Measurements from ENCODE around the gene MYBBP1A. TPM values are rescaled to one million over a fixed set of nuclear protein-coding genes. Genes with fewer than 3 reads are reported as not detected.
A peak's percentile ranks its signal among the peaks of the same experiment; 100 is the strongest.

Gene MYBBP1A
- total RNA-seq, 2 experiments from 2014 or later, result 36.7 to 37.7 TPM

DNA sequence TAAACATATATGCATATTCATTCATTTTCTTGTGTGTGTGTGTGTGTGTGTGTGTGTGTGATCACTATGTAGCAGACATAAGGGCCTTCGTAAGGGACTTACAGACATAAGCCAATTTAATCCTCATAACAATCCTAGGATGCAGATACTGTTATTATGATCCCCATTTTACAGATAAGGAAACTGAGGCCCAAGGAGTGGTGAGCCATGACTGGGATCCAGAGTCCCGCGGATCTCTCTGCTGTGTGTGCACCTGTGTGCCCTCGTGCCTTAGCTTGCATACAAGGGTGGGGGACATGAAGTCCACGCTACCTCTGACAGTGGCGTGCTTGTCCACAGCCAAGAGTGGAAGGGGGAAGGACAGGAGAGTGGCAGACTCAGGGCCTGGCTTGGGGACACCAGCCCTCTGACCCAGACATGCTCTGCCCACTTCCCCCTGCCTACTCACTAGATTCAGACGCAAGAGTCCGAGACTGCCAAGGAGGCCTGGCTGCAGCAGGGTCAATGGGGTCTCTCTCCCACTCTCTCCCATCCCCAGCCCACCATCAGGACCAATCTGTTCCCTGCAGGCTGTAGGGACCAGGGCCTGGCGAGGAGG is 19.4 kb upstream of the MYBBP1A start:
- peaks cover 9% of the 10 kb centered on the region for H3K27me3 Mint-ChIP-seq
- H3K4me3 Mint-ChIP-seq, result no peak overlapping the region
- no peak overlapping the region for H3K27ac Mint-ChIP-seq
- ChIA-PET POLR2A (no interaction called here), CTCF (no interaction called here)
- peaks cover 13% of the 10 kb centered on the region for H3K4me1 Mint-ChIP-seq
- no peaks in the 10 kb centered on the region for H3K36me3 Mint-ChIP-seq (ENCODE audit: low read depth)
- DNase-seq, result no peak
- no peaks in the 10 kb centered on the region for H3K9me3 Mint-ChIP-seq

DNA sequence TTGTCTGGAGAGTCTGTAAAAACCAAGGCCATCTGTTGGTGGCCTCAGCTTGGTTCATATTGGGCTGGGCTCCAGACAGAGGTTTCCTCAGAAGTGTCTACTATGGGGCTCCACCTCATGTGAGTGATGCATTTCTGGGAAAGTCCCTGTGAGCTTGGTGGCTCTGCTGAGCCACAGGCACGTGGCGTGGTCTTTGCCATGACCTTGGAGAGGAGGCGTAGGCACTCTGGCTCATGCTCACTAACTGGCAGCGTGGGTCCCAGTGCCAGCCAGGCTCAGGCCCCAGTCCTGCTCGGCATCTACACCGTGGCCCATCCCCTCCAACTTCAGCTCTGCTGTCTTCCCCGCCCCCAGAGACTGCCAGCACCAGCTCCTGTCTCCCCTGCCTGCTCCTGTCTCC is 18.5 kb upstream of the MYBBP1A start:
- POLR2A ChIA-PET, result no interaction called here
- no peak overlapping the region for H3K4me3 Mint-ChIP-seq
- CTCF ChIA-PET, result interaction anchor here (0.5 kb wide), 2 partner anchors 53 to 127 kb away, joined by 3 read pairs; no protein-coding TSS in a partner anchor
- H3K4me1 Mint-ChIP-seq, result peaks cover 13% of the 10 kb centered on the region
- H3K27me3 Mint-ChIP-seq, result peaks cover 11% of the 10 kb centered on the region
- H3K27ac Mint-ChIP-seq, result no peak overlapping the region
- no peaks in the 10 kb centered on the region for H3K36me3 Mint-ChIP-seq (ENCODE audit: low read depth)
- H3K9me3 Mint-ChIP-seq, result no peaks in the 10 kb centered on the region
- DNase-seq, result peak; percentile 58

DNA sequence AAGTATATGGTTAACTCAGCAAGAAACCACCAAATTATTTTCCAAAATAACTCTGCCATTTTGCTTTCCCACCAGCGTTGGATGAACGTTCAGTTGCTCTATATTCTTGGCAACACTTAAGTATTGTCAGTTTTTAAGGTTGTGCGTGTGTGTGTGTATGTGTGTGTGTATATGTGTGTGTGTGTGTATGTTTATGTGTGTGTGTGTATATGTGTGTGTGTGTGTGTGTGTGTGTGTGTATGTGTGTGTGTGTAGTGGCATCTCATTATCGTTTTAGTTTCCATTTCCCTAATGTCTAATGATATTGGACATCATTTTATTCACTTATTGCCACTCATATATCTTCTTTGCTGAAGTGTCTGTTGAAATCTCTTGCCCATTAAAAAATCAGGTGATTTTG is 17.9 kb upstream of the MYBBP1A start:
- POLR2A ChIA-PET, result no interaction called here
- H3K4me1 Mint-ChIP-seq, result peaks cover 13% of the 10 kb centered on the region
- H3K27me3 Mint-ChIP-seq, result peaks cover 11% of the 10 kb centered on the region
- H3K27ac Mint-ChIP-seq, result no peak overlapping the region
- H3K4me3 Mint-ChIP-seq, result no peak overlapping the region
- DNase-seq, result no peak
- no peaks in the 10 kb centered on the region for H3K36me3 Mint-ChIP-seq (ENCODE audit: low read depth)
- H3K9me3 Mint-ChIP-seq, result no peaks in the 10 kb centered on the region
- CTCF ChIA-PET, result no interaction called here

DNA sequence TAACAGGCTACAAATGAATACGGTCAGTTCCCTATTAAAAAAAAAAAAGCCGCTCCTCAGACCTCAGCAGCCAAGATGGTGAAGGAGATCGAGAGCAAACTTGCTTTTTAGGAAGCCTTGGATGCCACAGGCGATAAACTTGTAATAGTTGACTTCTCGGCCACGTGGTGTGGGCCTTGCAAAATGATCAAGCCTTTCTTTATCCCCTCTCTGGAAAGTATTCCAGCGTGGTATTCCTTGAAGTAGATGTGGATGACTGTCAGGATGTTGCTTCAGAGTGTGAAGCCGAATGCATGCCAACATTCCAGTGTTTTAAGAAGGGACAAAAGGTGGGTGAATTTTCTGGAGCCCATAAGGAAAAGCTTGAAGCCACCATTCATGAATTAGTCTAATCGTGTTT is 16.9 kb upstream of the MYBBP1A start:
- Mint-ChIP-seq H3K27me3 (peaks cover 11% of the 10 kb centered on the region), H3K36me3 (ENCODE audit: low read depth) (no peaks in the 10 kb centered on the region), H3K27ac (no peak overlapping the region), H3K4me3 (no peak overlapping the region), H3K4me1 (peaks cover 13% of the 10 kb centered on the region), H3K9me3 (no peaks in the 10 kb centered on the region)
- ChIA-PET CTCF (no interaction called here), POLR2A (no interaction called here)
- DNase-seq, result no peak

DNA sequence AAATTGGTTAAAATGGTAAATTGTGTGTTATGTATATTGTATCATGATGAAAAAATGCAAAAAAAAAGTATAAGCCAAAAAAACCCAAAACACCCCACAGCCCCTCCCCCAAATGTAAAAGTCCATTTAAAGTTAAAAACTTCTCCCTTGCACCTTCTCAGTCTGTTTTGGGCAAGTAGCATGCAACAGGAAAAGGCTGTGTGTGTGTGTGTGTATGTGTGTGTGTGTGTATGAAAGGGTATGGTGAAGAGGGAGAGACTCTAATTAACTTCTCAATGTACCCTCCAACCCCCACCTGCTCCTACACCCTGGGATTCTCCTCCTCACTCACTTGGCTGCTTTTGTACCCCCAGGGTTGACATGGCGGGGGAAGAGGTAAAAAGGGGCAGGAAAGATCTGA is 14.4 kb upstream of the MYBBP1A start:
- no peaks in the 10 kb centered on the region for H3K9me3 Mint-ChIP-seq
- no peaks in the 10 kb centered on the region for H3K36me3 Mint-ChIP-seq (ENCODE audit: low read depth)
- POLR2A ChIA-PET, result interaction anchor here (1.1 kb wide), 1 partner anchor 14 kb away, joined by 3 read pairs; the partner anchor contains the start of gene MYBBP1A
- no peak overlapping the region for H3K27ac Mint-ChIP-seq
- H3K27me3 Mint-ChIP-seq, result peaks cover 15% of the 10 kb centered on the region
- CTCF ChIA-PET, result interaction anchor here (0.6 to 2.3 kb wide), 4 partner anchors 16 to 505 kb away, joined by 3 to 4 read pairs (median 4); partner anchors contain the start of gene CHRNE
- peaks cover 21% of the 10 kb centered on the region for H3K4me1 Mint-ChIP-seq
- H3K4me3 Mint-ChIP-seq, result no peak overlapping the region
- no peak for DNase-seq

DNA sequence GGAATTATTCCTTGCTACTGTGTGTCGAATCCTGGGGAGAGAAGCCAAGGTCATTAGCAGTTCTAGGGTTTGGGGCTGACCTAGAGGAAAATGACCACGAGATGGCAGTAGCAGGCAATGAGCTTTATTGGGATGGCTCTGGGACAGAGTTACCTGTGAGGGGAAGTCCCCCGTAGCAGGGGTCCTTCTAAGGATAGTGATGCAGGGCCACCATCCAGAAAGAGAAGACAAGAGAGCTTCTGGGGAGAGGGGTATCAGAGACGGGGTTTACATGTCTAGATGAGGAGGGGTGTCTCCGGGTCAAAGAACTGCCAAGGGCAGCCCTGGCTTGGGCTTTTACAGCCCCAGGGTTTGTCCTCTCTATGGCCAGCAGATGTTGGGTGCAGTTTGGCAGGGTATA is 11.6 kb upstream of the MYBBP1A start:
- peak; percentile 53 for DNase-seq
- Mint-ChIP-seq H3K27ac (no peak overlapping the region), H3K9me3 (no peaks in the 10 kb centered on the region), H3K4me3 (no peak overlapping the region), H3K36me3 (ENCODE audit: low read depth) (no peaks in the 10 kb centered on the region), H3K4me1 (peaks cover 29% of the 10 kb centered on the region), H3K27me3 (peaks cover 15% of the 10 kb centered on the region)
- CTCF ChIA-PET, result interaction anchor here (0.7 to 4.2 kb wide), 27 partner anchors 10 to 699 kb away, joined by 3 to 44 read pairs (median 4); partner anchors contain the start of genes C17orf107, CHRNE, MYBBP1A and SLC25A11
- POLR2A ChIA-PET, result interaction anchor here (1.0 to 4.0 kb wide), 4 partner anchors 11 to 146 kb away, joined by 3 to 22 read pairs (median 4); partner anchors contain the start of genes MYBBP1A and PELP1

DNA sequence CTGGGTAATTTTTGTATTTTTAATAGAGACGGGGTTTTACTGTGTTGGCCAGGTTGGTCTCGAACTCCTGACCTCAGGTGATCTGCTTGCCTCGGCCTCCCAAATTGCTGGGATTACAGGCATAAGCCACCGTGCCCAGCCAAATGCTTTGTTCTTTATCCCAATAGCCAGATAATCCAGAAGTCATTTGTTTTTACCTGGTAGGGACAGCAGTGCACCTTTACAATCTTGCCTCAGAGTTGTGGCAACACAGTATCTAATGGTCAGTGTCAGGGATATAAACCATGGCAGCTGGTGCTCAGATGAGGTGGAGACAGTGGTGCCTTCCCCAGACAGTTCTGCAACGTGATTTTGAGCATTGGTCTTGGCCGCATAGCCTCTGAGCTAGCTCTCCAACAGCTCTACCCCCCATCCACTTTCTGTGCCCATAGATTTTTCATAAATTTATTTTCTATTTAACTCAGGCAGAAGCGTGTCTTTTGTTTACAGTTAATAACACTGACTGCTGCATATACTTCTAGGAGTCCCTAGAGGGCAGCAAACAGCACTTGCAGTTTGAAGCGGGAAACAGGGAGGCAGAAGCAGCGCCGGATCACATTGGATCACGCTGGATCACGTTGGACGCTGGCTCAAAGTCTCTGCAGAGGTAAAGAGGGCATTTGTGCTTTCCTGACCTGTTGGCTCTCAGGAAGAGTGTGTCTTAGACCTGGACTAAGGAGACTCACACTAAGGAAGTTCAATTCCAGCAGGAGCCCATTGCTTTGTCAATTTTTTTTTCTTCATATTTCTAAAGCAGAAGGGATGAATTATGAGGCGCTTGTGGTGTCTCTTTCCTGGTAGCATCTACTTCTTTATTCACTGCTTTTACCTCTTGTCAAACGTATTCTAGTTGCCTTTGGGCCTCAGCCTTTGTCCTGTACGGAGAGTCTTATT is 10.3 kb upstream of the MYBBP1A start:
- Mint-ChIP-seq H3K9me3 (no peaks in the 10 kb centered on the region), H3K36me3 (ENCODE audit: low read depth) (no peaks in the 10 kb centered on the region), H3K4me3 (no peak overlapping the region), H3K4me1 (peaks cover 34% of the 10 kb centered on the region), H3K27ac (no peak overlapping the region), H3K27me3 (peaks cover 12% of the 10 kb centered on the region)
- CTCF ChIA-PET, result interaction anchor here (0.7 to 4.2 kb wide), 9 partner anchors 10 to 323 kb away, joined by 3 to 44 read pairs (median 5); partner anchors contain the start of genes ARRB2 and MYBBP1A
- POLR2A ChIA-PET, result interaction anchor here (1.0 to 4.0 kb wide), 2 partner anchors 9 to 380 kb away, joined by 3 to 22 read pairs; partner anchors contain the start of gene MYBBP1A
- peak; percentile 59 for DNase-seq

DNA sequence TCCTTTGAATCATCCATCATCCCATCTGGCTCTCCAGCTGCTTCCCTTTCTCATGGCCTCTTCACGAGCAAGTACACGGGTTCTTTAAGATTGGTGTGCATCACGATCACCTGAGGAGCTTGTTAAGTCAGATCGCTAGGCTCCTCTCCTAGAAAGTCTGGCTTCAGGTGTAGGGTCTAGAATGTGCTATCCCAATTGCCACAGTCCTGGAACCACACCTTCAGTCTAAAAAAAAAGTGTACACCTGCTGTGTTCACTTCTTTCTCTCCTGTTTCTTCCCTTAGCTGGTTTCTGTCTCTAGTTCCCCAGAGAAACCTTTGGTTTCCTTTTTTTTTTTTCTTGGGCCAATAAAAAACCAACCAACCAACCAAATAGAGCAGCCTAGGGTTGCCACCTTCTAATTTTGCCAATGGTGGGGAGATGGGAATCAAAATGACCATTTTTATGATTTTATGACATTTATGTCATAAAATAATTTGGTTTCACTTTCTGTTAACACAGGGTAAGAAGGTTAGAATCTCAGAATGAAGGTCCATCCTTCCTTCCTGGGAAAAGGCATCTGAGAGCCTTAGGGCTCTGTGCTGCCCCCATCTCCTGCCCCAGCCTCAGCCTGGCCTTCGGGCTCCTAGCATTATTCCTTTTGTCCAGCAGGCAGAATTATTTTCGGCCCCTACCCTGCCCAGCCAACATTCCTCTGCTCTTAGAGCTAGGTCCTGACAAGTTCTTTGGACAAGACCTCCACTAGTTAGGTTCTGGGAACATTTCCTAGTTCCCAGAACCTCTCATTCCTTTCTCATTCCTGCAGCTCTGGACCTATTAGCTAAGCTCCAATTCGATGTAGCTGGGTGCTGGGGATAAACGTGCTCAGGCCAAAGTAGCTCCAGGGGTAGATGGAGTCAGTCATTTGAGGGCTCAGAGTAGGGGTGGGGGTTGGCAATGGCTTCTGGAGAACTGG is 7.1 kb upstream of the MYBBP1A start:
- H3K9me3 Mint-ChIP-seq, result no peaks in the 10 kb centered on the region
- H3K36me3 Mint-ChIP-seq (ENCODE audit: low read depth), result no peaks in the 10 kb centered on the region
- H3K4me3 Mint-ChIP-seq, result no peak overlapping the region

DNA sequence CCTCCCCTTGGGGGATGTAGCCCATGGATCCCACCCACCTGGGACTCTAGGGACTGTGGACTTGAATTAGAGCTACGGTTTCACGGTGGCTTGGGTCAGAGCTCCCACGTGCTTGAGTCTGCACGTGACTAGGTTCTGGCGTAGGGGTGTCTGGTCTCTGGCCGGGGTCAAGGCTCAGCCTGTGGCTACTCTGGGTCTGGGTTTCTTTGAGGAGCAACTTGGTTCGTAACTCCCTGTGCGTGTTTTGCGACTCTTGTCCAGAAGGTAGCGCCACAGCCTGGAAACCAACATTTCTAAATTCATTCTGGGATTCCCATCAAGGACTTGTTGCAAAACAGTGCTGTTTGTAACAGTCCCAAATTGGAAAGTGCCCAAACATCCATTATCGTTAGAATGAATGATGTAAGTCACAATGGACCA is 5.7 kb upstream of the MYBBP1A start:
- DNase-seq, result no peak
- ChIA-PET CTCF (no interaction called here), POLR2A (no interaction called here)
- no peak overlapping the region for H3K27ac Mint-ChIP-seq
- no peak overlapping the region for H3K4me3 Mint-ChIP-seq
- no peaks in the 10 kb centered on the region for H3K27me3 Mint-ChIP-seq
- peaks cover 40% of the 10 kb centered on the region for H3K4me1 Mint-ChIP-seq
- no peaks in the 10 kb centered on the region for H3K36me3 Mint-ChIP-seq (ENCODE audit: low read depth)
- H3K9me3 Mint-ChIP-seq, result no peaks in the 10 kb centered on the region

More for the DNA sequence above, 7.1 kb upstream of the MYBBP1A start:
- H3K27me3 Mint-ChIP-seq, result peaks cover 5% of the 10 kb centered on the region
- peak overlapping the region; percentile 47 for H3K27ac Mint-ChIP-seq
- no peak for DNase-seq
- CTCF ChIA-PET, result interaction anchor here (0.6 to 1.7 kb wide), 7 partner anchors 9 to 346 kb away, joined by 3 to 7 read pairs (median 4); no protein-coding TSS in a partner anchor
- POLR2A ChIA-PET, result interaction anchor here (0.9 to 1.9 kb wide), 3 partner anchors 8 to 141 kb away, joined by 3 to 15 read pairs (median 3); partner anchors contain the start of gene MYBBP1A
- peaks cover 36% of the 10 kb centered on the region for H3K4me1 Mint-ChIP-seq

DNA sequence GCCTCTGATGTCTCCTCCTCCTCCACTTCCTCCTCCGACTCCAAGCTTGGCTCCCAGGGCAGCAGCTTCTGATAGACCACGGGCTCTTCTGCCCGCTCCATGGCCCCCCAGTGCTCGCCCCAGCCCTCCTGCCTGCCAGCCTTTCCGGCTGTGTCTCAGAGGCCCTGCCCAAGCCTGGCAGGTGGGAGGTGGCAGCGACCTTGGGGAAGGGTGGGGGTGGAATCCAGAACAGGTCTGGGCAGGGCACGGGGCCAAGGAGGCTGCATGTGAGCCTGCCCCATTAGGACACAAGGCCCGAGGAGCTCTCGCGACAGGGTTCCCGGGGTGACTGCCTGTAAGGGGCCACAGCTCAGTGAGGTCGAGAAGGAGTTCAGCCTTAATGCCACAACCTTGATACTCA is 5.2 kb upstream of the MYBBP1A start, which contains the start of gene GGT6:
Gene GGT6 (minus strand): TSS at position 157 of the 400 bp plus-strand sequence. CDS start 56 bp downstream, at position 101.
- no peak for DNase-seq

DNA sequence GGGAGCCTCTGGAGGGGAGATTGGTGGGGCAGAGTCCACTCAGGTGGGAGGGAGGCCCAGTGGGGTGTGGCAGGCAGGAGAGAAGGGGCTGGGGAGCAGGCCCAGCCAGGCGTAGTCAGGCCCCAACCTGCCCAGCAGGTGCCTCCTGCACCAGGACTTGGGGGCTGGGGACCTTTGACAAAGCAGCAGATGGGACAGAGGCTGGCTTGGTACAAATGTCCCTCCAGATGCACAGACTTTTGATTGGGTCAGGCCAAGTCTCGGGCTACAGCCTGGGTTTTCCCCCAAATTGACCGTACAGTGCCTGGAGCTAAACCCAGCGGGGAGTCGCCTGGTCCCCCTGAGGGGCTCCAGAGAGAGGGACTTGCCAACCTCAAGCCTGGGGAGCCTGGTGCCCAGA is 4.8 kb upstream of the MYBBP1A start:
- no peak overlapping the region for H3K27ac Mint-ChIP-seq
- POLR2A ChIA-PET, result interaction anchor here (1.2 kb wide), 1 partner anchor 416 kb away, joined by 3 read pairs; no protein-coding TSS in a partner anchor

More for the DNA sequence above, 5.2 kb upstream of the MYBBP1A start, which contains the start of gene GGT6:
- Mint-ChIP-seq H3K36me3 (ENCODE audit: low read depth) (no peaks in the 10 kb centered on the region), H3K27ac (no peak within 1 kb of the TSS), H3K4me3 (no peak within 1 kb of the TSS), H3K27me3 (no peaks in the 10 kb centered on the region), H3K4me1 (peaks cover 40% of the 10 kb centered on the region), H3K9me3 (no peaks in the 10 kb centered on the region)
- POLR2A ChIA-PET, result interaction anchor here (1.2 kb wide), 1 partner anchor 417 kb away, joined by 3 read pairs; no protein-coding TSS in a partner anchor
- CTCF ChIA-PET, result no interaction called here

More for the DNA sequence above, 4.8 kb upstream of the MYBBP1A start:
- H3K36me3 Mint-ChIP-seq (ENCODE audit: low read depth), result no peaks in the 10 kb centered on the region
- DNase-seq, result no peak
- no peak overlapping the region for H3K4me3 Mint-ChIP-seq
- no peaks in the 10 kb centered on the region for H3K9me3 Mint-ChIP-seq
- peaks cover 43% of the 10 kb centered on the region for H3K4me1 Mint-ChIP-seq
- CTCF ChIA-PET, result no interaction called here
- no peaks in the 10 kb centered on the region for H3K27me3 Mint-ChIP-seq
